ENCODE results near the gene FAM3C. TPM values are rescaled to one million over a fixed set of nuclear protein-coding genes. Genes with fewer than 3 reads are reported as not detected.

The FAM3C gene
- polyA plus RNA-seq, 1 donor from 2014 or later: 61.8 TPM

DNA sequence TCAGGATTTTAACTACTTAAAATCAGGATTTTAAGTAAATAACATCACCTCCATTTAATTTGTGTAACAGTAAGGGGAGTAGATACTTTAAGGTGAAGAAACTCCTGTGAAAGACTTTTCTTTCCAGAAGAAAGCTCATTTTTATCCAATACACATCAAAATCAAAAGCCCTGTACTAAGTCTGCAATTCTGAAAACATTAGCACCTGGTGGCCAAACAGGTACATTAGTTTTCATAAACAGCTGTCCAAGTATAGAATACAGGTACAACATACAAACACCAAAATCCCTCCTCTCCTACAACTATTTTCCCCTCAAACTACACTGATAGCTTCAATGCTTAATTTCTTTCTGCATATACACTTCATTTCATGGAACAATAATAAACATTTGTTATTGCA lies 22.9 kb downstream of the FAM3C start:
- H3F3A ChIP-seq (ENCODE audit: insufficient read depth, low read length, poor library complexity, severe bottlenecking): no peaks in the 10 kb centered on the region
- H3K79me2 ChIP-seq (replicated peaks; ENCODE audit: insufficient read depth, low read length): no peaks in the 10 kb centered on the region
- no peaks in the 10 kb centered on the region for H4K20me1 ChIP-seq (ENCODE audit: insufficient read depth)
- no peaks in the 10 kb centered on the region for H3K9me3 ChIP-seq (ENCODE audit: low read length)
- no peak overlapping the region for H2AFZ ChIP-seq (ENCODE audit: low read depth, low read length)
- H3K36me3 ChIP-seq (ENCODE audit: insufficient read depth, low read length): peaks cover 3% of the 10 kb centered on the region
- no peaks in the 10 kb centered on the region for H3K9me2 ChIP-seq (ENCODE audit: insufficient read depth, low read length)
- H3K27ac ChIP-seq (ENCODE audit: low read length): no peak overlapping the region
- no peaks in the 10 kb centered on the region for H3K27me3 ChIP-seq (ENCODE audit: insufficient read depth, low read depth, low read length)
- no peak overlapping the region for H3K4me3 ChIP-seq (ENCODE audit: low read length)
- TF ChIP-seq RAD21 (conservative IDR thresholded peaks at IDR 0.05): no peak
- TF ChIP-seq EZH2 (IDR thresholded peaks at IDR 0.05; ENCODE audit: borderline replicate concordance, insufficient read depth, low read length, poor library complexity, severe bottlenecking): no peak
- no peak for TF ChIP-seq SMC3 (conservative IDR thresholded peaks at IDR 0.05; ENCODE audit: poor library complexity)
- no peak for TF ChIP-seq MXI1 (conservative IDR thresholded peaks at IDR 0.05; ENCODE audit: poor library complexity, severe bottlenecking)
- TF ChIP-seq POLR2AphosphoS5 (IDR thresholded peaks at IDR 0.05): no peak
- TF ChIP-seq TAF1 (IDR thresholded peaks at IDR 0.05; ENCODE audit: low read depth): no peak
- no peak for TF ChIP-seq EP300 (conservative IDR thresholded peaks at IDR 0.05; ENCODE audit: poor library complexity, severe bottlenecking)
- TF ChIP-seq, protein P1, sequence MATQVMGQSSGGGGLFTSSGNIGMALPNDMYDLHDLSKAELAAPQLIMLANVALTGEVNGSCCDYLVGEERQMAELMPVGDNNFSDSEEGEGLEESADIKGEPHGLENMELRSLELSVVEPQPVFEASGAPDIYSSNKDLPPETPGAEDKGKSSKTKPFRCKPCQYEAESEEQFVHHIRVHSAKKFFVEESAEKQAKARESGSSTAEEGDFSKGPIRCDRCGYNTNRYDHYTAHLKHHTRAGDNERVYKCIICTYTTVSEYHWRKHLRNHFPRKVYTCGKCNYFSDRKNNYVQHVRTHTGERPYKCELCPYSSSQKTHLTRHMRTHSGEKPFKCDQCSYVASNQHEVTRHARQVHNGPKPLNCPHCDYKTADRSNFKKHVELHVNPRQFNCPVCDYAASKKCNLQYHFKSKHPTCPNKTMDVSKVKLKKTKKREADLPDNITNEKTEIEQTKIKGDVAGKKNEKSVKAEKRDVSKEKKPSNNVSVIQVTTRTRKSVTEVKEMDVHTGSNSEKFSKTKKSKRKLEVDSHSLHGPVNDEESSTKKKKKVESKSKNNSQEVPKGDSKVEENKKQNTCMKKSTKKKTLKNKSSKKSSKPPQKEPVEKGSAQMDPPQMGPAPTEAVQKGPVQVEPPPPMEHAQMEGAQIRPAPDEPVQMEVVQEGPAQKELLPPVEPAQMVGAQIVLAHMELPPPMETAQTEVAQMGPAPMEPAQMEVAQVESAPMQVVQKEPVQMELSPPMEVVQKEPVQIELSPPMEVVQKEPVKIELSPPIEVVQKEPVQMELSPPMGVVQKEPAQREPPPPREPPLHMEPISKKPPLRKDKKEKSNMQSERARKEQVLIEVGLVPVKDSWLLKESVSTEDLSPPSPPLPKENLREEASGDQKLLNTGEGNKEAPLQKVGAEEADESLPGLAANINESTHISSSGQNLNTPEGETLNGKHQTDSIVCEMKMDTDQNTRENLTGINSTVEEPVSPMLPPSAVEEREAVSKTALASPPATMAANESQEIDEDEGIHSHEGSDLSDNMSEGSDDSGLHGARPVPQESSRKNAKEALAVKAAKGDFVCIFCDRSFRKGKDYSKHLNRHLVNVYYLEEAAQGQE (IDR thresholded peaks at IDR 0.05; ENCODE audit: borderline replicate concordance): no peak
- no peak overlapping the region for H3K9ac ChIP-seq (ENCODE audit: low read length)
- no peak overlapping the region for H3K4me2 ChIP-seq (ENCODE audit: low read length)

DNA sequence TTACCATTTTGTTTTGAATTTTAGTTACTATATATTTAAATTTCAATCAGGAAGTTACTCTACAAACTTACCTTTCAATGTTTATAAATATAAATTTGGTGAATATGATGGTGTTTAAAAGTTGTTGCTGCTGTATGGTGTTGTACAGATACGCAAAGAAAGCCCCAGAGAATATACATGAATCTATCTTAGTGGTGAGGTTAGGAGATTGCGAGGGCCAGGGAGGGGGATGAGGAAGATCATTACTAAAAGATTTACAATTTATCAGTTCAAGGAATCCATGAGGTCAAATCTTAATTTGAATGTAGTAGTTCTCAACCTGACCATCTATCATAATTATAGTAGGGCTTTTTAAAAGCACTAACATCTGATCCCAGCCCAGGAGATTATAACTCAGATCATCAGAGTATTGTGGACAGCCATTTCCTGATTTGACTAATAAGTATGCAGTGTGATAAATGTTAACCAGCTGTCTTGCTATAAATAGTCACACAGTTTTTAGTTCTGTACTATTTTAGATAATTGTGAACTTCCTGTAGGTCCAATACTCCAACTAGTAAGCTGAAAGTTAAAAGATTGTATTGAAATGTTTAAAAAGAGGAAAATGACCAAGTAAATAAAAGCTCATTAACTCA lies 23.6 kb downstream of the FAM3C start:
- TF ChIP-seq POLR2AphosphoS5 (IDR thresholded peaks at IDR 0.05) (no peak), SMC3 (conservative IDR thresholded peaks at IDR 0.05; ENCODE audit: poor library complexity) (no peak), RAD21 (conservative IDR thresholded peaks at IDR 0.05) (no peak), EZH2 (IDR thresholded peaks at IDR 0.05; ENCODE audit: borderline replicate concordance, insufficient read depth, low read length, poor library complexity, severe bottlenecking) (no peak), EP300 (conservative IDR thresholded peaks at IDR 0.05; ENCODE audit: poor library complexity, severe bottlenecking) (no peak), TAF1 (IDR thresholded peaks at IDR 0.05; ENCODE audit: low read depth) (no peak), MXI1 (conservative IDR thresholded peaks at IDR 0.05; ENCODE audit: poor library complexity, severe bottlenecking) (no peak)
- TF ChIP-seq, protein P1 (IDR thresholded peaks at IDR 0.05; ENCODE audit: borderline replicate concordance): no peak
- TF ChIP-seq, protein P2, sequence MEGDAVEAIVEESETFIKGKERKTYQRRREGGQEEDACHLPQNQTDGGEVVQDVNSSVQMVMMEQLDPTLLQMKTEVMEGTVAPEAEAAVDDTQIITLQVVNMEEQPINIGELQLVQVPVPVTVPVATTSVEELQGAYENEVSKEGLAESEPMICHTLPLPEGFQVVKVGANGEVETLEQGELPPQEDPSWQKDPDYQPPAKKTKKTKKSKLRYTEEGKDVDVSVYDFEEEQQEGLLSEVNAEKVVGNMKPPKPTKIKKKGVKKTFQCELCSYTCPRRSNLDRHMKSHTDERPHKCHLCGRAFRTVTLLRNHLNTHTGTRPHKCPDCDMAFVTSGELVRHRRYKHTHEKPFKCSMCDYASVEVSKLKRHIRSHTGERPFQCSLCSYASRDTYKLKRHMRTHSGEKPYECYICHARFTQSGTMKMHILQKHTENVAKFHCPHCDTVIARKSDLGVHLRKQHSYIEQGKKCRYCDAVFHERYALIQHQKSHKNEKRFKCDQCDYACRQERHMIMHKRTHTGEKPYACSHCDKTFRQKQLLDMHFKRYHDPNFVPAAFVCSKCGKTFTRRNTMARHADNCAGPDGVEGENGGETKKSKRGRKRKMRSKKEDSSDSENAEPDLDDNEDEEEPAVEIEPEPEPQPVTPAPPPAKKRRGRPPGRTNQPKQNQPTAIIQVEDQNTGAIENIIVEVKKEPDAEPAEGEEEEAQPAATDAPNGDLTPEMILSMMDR (IDR thresholded peaks at IDR 0.05; ENCODE audit: poor library complexity, severe bottlenecking): no peak
- Histone ChIP-seq H3K27ac (ENCODE audit: low read length) (no peak overlapping the region), H3K79me2 (replicated peaks; ENCODE audit: insufficient read depth, low read length) (no peaks in the 10 kb centered on the region), H3K4me3 (ENCODE audit: low read length) (no peak overlapping the region), H3K9me2 (ENCODE audit: insufficient read depth, low read length) (no peaks in the 10 kb centered on the region), H3K9me3 (ENCODE audit: low read length) (no peaks in the 10 kb centered on the region), H3K4me2 (ENCODE audit: low read length) (no peak overlapping the region), H3K9ac (ENCODE audit: low read length) (no peak overlapping the region), H2AFZ (ENCODE audit: low read depth, low read length) (no peak overlapping the region), H3K27me3 (ENCODE audit: insufficient read depth, low read depth, low read length) (no peaks in the 10 kb centered on the region), H4K20me1 (ENCODE audit: insufficient read depth) (no peaks in the 10 kb centered on the region), H3F3A (ENCODE audit: insufficient read depth, low read length, poor library complexity, severe bottlenecking) (no peaks in the 10 kb centered on the region), H3K36me3 (ENCODE audit: insufficient read depth, low read length) (peaks cover 3% of the 10 kb centered on the region)
